Mucosa of stomach (tissue), 1 donor: ENCODE results near the gene KRTAP10-10.
"Not testable (repeated sequence)": the region's sequence is repeated elsewhere in the genome, so short reads cannot be mapped to it uniquely, and the experiment has no call there.

Experiments used
- H3K27me3 ChIP-seq: one replicate; pipeline ENCODE4 v1.7.0; 2013; ENCODE audit warnings: mild to moderate bottlenecking, low read length; ENCODE audit not compliant: control insufficient read depth, insufficient read depth
- H3K36me3 ChIP-seq: one replicate; pipeline ENCODE4 v1.7.0; 2013; ENCODE audit warnings: low read length; ENCODE audit not compliant: control insufficient read depth, insufficient read depth
- H3K4me1 ChIP-seq: one replicate; pipeline ENCODE4 v1.7.0; 2013; ENCODE audit warnings: mild to moderate bottlenecking, low read length; ENCODE audit not compliant: control insufficient read depth, insufficient read depth
- H3K4me3 ChIP-seq: one replicate; pipeline ENCODE4 v1.7.0; 2013; ENCODE audit warnings: low read length
- H3K9ac ChIP-seq: one replicate; pipeline ENCODE4 v1.7.0; 2013; ENCODE audit warnings: mild to moderate bottlenecking, low read length, moderate library complexity
- H3K9me3 ChIP-seq: one replicate; pipeline ENCODE4 v1.7.0; 2013; ENCODE audit warnings: mild to moderate bottlenecking, low read length, moderate library complexity; ENCODE audit not compliant: control insufficient read depth
- donor health status: Pancreatic carcinoma.

KRTAP10-10 gene

DNA sequence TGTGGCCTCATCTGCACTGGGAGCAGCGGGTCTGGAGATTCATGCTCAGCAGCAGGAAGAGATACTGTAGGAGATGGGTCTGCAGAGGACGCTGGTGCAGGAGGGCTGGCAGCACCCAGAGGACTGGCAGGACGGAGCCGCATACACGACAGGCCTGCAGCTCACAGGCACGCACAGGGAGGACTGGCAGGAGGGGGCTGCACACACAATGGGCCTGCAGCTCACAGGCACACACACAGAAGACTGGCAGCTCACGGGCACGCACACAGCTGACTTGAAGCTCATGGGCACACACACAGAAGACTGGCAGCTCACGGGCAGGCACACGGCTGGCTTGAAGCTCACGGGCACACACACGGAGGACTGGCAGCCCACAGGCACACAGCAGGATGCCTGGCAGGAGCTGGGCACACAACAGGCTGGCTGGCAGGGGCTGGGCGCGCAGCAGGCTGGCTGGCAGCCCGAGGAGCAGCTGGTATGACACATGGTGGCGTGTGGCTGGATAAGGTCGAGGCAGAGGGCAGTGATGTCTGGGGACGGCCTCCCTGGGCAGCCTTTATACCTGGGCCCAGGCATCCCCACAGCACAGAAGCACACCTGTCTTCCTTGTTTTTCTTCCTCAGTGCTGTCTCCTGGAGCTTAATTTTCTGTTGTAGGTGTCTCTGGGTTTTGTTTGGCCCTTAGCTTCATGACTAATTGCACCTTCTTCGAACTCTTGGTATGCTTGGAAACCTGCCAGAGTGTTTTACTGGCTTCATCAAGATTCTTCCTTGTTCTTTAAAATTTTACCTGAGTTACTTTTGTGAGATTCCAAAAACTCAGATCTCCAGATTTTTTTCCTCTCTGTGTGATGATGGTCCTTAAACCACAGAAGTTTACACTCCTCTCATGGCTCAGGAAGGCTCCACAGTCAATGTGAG, 29.5 kb downstream of the KRTAP10-10 start, which contains the start of gene KRTAP12-2:
KRTAP12-2 (minus strand) TSS at position 527 of the 920 bp plus-strand sequence; CDS start at position 486, 41 bp downstream.
- H3K9ac ChIP-seq, result no peak within 1 kb of the TSS
- H3K9me3 ChIP-seq, result no peaks in the 10 kb centered on the region
- no peak within 1 kb of the TSS for H3K4me3 ChIP-seq
- H3K27me3 ChIP-seq, result no peaks in the 10 kb centered on the region
- no peaks in the 10 kb centered on the region for H3K36me3 ChIP-seq
- no peaks in the 10 kb centered on the region for H3K4me1 ChIP-seq

DNA sequence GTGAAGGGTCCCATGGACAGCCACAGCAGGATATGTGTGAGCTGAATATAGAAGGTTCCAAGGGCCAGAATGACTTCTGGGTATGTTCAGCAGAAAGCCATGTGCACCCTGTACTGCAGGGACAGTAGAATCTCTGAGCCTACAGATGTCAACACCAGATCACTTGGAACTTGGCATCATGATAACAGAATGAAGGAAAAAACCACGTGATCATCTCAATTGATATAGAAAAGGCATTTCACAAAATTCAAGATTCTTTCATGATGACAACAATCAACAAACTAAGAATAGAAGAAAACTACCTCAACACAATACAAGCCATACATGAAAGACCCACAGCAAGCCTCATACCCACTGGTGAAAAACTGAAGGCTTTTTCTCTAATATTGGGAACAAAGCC, 30.5 kb downstream of the KRTAP10-10 start:
- no peaks in the 10 kb centered on the region for H3K36me3 ChIP-seq
- H3K9ac ChIP-seq, result no peak overlapping the region
- H3K4me3 ChIP-seq, result no peak overlapping the region
- H3K4me1 ChIP-seq, result no peaks in the 10 kb centered on the region
- H3K9me3 ChIP-seq, result no peaks in the 10 kb centered on the region
- H3K27me3 ChIP-seq, result no peaks in the 10 kb centered on the region

DNA sequence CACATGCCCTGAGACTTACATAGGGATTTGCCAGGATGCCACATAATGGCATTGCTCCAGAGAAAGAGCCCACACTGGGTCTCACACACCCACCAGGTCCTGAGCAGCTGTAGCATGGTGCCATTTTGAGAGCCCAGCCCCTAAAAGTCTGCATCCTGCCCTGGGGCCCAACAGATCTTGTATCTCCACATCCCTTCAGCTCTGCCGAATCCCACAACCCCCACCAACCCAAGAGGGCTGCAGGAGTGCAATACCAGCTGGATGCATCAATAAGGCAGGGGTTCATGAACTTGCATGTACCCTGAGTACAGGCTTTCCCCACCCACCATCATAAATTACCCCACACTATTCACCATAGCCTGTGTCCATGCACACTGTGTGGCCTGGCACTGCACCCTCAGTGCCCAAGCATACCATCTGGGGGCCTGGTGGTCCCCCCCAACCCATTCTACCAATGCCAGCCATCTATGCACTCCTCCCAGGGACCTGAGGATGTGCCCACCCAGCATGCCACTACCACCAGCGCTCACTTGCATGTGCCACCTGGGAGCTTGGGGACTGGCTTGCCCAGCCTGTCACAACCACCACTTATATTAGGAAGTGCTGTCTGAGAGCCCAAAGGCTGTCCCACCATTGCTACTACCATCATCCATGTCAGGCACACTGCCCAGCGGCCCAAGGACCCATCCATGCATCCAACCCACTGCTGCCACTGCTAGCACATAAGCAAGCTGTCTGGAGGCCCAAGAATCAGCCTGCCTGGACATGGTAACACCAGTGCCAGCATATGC, 33.7 kb downstream of the KRTAP10-10 start:
- Histone ChIP-seq H3K9me3 (no peaks in the 10 kb centered on the region), H3K4me1 (no peaks in the 10 kb centered on the region), H3K9ac (no peak overlapping the region), H3K4me3 (no peak overlapping the region), H3K36me3 (no peaks in the 10 kb centered on the region), H3K27me3 (no peaks in the 10 kb centered on the region)

DNA sequence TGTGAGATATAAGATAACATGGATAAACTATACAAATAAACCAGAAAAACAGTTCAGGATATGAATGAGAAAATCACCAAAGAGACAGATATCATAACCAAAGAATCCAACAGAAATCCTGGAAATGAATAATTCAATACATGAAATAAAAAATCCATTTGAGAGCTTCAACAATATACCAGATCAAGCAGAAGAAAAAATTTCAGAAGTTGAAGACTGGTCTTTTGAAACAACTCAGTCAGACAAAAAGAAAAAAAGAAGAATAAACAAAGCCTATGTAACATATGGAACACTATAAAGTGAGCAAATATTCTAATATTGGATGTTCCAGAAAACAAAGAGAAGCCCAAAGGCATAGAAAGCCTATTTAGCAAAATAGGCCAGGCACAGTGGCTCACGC, 34.8 kb downstream of the KRTAP10-10 start:
- Histone ChIP-seq H3K9me3 (no peaks in the 10 kb centered on the region), H3K9ac (no peak overlapping the region), H3K4me3 (no peak overlapping the region), H3K4me1 (no peaks in the 10 kb centered on the region), H3K27me3 (no peaks in the 10 kb centered on the region), H3K36me3 (no peaks in the 10 kb centered on the region)

DNA sequence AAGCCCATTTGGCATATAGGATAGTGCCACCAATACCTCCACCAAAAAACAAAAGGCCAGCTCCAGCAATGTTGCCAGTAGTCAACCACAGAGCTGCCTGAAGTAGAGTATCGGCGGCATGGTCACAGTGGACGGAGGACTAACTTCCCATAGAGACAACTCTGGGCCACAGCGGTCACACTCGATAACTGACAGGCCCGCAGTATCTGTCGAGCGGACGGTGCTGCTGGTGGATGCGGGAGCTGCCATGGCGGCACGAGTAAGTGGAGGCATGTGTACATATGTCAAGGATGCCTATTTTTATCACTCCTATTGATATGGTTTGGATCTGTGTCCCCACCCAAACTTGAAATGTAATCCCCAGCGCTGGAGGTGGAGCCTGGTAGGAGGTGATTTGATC, 40.7 kb downstream of the KRTAP10-10 start:
- no peaks in the 10 kb centered on the region for H3K36me3 ChIP-seq
- no peak overlapping the region for H3K9ac ChIP-seq
- no peak overlapping the region for H3K4me3 ChIP-seq
- H3K4me1 ChIP-seq, result no peaks in the 10 kb centered on the region
- H3K27me3 ChIP-seq, result no peaks in the 10 kb centered on the region
- no peaks in the 10 kb centered on the region for H3K9me3 ChIP-seq

DNA sequence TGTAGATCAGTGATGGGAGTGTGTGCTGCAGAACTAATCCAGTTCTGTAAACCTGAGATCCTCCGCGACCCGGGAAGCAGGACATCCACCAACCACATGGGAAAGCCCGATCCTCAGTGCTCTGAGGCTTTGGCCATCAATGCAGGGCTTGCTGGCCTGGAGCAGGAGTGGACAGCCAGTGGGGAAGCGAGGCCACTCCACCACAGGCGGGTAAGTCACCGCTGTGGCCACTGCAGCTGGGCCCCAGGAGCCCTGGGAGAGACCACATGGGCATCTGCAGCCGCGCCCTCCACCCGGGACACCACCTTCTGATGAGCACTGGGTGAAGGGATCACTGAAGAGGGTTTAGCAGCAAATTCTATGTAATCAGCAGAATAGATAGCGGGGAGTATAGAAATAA, 44.0 kb downstream of the KRTAP10-10 start:
- Histone ChIP-seq H3K36me3 (no peaks in the 10 kb centered on the region), H3K4me3 (no peak overlapping the region), H3K9me3 (no peaks in the 10 kb centered on the region), H3K9ac (no peak overlapping the region), H3K27me3 (peaks cover 3% of the 10 kb centered on the region), H3K4me1 (no peaks in the 10 kb centered on the region)

DNA sequence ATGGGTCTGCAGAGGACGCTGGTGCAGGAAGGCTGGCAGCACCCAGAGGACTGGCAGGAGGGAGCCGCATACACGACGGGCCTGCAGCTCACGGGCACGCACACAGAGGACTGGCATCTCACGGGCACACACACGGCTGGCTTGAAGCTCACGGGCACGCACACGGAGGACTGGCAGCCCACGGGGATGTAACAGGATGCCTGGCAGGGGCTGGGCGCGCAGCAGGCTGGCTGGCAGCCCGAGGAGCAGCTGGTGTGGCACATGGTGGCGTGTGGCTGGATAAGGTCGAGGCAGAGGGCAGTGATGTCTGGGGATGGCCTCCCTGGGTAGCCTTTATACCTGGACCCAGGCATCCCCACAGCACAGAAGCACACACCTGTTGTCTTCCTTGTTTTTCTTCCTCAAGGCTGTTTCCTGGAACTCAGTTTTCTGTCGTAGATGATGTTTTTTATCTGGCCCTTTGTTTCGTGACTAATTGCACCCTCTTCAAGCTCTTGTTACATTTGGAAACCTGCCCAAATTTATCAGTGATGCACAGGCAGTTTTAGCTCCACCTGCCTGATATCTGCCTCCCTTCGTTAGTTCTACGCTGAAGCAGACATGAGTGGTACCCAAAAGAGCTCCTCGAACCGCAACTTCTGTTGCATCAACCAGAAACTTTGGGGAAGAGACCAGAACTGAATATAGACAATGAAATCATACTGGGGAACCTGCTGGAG, 44.9 kb downstream of the KRTAP10-10 start, which contains the start of gene KRTAP12-1:
KRTAP12-1 (minus strand) TSS at position 303 of the 719 bp plus-strand sequence; CDS start at position 263, 40 bp downstream.
- H3K9me3 ChIP-seq, result no peaks in the 10 kb centered on the region
- no peak within 1 kb of the TSS for H3K9ac ChIP-seq
- no peaks in the 10 kb centered on the region for H3K4me1 ChIP-seq
- H3K36me3 ChIP-seq, result no peaks in the 10 kb centered on the region
- no peak within 1 kb of the TSS for H3K4me3 ChIP-seq
- peaks cover 11% of the 10 kb centered on the region for H3K27me3 ChIP-seq

DNA sequence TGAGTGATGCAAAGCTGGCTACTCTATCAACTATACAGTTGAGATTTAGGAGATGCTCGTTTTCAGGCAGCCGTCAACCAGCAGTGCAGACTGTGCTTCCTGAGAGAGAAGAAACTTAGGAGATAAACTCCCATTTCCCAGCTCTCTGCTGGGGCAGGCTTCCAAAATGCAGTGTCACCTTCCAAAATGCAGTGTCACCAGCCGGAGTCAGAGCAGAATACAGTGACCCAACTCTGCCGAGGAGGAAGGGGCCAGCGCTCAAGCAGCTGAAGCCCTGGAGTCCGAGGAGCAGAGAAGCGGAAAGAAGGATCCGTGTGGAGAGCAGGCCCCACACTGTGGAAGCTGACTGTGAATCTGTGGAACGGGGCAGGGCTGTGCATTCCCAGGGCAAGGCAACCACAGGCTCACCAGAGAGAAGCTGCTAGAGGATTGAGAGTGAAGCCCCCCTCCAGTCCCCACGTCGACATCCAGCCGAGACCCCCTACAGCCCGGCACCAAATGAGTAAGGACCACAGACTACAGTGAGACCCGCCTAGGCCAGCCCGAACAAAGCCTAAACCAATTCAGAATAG, 45.5 kb downstream of the KRTAP10-10 start:
- Histone ChIP-seq H3K4me3 (no peak overlapping the region), H3K36me3 (no peaks in the 10 kb centered on the region), H3K9ac (no peak overlapping the region), H3K27me3 (peaks cover 17% of the 10 kb centered on the region), H3K4me1 (no peaks in the 10 kb centered on the region), H3K9me3 (no peaks in the 10 kb centered on the region)

DNA sequence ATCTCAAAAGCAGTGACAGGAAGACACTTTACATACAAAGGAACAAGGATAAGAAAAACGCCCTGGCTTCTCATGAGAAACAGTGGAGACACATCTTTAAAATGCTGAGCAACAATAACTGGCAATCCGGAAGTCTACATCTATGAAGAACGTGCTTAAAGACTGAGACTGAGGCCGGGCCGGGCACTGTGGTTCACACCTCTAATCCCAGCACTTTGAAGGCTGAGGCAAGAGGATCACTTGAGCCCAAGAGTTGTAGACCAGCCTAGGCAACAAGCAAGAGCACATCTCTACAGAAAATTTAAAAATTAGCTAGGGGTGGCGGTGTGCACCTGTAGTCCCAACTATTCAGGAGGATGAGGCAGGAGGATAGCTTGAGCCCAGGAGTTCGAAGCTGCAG, 46.9 kb downstream of the KRTAP10-10 start:
- Histone ChIP-seq H3K9me3 (no peaks in the 10 kb centered on the region), H3K36me3 (no peaks in the 10 kb centered on the region), H3K27me3 (peaks cover 20% of the 10 kb centered on the region), H3K4me3 (no peak overlapping the region), H3K4me1 (no peaks in the 10 kb centered on the region), H3K9ac (no peak overlapping the region)

DNA sequence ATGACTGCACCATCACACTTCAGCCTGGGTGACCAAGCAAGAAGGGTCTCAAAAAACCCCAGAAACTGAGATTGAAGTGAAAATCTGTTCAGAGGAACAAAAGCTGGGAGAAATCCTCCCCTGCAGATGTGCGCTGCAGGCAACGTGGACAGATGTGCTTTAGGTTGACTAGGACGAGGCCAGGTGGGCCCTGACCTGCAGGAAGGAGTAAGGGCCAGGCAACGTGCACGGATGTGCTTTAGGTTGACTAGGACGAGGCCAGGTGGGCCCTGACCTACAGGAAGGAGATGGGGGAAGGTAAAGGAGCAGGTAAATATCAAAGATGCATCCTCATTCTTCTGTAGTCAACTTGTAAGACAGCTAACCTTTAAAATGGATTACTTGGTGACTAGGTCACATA, 47.3 kb downstream of the KRTAP10-10 start:
- Histone ChIP-seq H3K4me1 (no peaks in the 10 kb centered on the region), H3K36me3 (no peaks in the 10 kb centered on the region), H3K9me3 (no peaks in the 10 kb centered on the region), H3K9ac (no peak overlapping the region), H3K27me3 (peaks cover 20% of the 10 kb centered on the region), H3K4me3 (no peak overlapping the region)

DNA sequence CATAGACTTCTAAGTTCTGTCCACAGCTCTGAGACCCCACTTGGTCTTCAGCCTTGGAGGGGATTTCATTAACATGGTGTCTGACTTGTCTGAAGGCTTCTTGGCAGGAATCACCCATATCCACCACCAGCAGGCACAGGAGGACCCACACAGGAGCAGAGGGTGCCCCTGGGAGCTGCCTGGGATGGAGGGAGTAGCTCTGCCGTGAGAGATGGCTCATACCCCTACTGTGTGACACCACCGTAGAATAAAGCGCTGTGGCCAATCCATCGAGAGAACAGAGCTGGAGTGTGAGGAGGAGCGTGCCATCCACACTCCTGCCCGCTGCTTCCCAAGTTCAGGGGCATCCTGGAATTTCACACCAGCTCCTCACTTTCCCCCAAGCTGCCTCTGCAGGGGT, 47.9 kb downstream of the KRTAP10-10 start:
- not testable (repeated sequence) for H3K4me3 ChIP-seq, H3K36me3 ChIP-seq, H3K9ac ChIP-seq, H3K9me3 ChIP-seq, H3K4me1 ChIP-seq
- peaks cover 20% of the 10 kb centered on the region for H3K27me3 ChIP-seq
